ENCODE data around the gene CRB1. TPM values are rescaled to one million over a fixed set of nuclear protein-coding genes. Genes with fewer than 3 reads are reported as not detected.

The CRB1 gene
- total and polyA plus RNA-seq, 2 of the 8 experiments (the other 6 are each of a cell fraction or from before 2014, with no cell fraction given): 0.03 TPM; not detected in 1

DNA sequence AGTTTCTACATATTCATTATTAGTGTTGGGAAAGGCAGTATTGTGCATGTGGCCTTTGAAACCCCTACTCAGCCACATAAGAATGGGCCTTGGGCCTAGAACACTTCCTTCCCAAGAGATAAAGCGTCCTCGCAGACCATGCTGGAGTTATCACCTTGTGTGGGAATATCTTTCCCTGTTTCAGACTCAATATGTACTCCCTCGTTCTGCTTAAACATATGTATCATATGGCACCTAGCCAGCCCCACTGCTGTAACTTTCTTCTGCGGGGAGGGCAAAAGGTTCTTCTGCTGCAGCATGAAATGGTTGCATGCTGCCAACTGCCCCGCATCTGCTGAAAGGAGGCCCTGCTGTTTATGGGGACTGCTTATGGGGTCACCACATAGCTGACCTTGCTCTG is 92.0 kb downstream of the CRB1 start (continued):
- TF ChIP-seq, protein P1, sequence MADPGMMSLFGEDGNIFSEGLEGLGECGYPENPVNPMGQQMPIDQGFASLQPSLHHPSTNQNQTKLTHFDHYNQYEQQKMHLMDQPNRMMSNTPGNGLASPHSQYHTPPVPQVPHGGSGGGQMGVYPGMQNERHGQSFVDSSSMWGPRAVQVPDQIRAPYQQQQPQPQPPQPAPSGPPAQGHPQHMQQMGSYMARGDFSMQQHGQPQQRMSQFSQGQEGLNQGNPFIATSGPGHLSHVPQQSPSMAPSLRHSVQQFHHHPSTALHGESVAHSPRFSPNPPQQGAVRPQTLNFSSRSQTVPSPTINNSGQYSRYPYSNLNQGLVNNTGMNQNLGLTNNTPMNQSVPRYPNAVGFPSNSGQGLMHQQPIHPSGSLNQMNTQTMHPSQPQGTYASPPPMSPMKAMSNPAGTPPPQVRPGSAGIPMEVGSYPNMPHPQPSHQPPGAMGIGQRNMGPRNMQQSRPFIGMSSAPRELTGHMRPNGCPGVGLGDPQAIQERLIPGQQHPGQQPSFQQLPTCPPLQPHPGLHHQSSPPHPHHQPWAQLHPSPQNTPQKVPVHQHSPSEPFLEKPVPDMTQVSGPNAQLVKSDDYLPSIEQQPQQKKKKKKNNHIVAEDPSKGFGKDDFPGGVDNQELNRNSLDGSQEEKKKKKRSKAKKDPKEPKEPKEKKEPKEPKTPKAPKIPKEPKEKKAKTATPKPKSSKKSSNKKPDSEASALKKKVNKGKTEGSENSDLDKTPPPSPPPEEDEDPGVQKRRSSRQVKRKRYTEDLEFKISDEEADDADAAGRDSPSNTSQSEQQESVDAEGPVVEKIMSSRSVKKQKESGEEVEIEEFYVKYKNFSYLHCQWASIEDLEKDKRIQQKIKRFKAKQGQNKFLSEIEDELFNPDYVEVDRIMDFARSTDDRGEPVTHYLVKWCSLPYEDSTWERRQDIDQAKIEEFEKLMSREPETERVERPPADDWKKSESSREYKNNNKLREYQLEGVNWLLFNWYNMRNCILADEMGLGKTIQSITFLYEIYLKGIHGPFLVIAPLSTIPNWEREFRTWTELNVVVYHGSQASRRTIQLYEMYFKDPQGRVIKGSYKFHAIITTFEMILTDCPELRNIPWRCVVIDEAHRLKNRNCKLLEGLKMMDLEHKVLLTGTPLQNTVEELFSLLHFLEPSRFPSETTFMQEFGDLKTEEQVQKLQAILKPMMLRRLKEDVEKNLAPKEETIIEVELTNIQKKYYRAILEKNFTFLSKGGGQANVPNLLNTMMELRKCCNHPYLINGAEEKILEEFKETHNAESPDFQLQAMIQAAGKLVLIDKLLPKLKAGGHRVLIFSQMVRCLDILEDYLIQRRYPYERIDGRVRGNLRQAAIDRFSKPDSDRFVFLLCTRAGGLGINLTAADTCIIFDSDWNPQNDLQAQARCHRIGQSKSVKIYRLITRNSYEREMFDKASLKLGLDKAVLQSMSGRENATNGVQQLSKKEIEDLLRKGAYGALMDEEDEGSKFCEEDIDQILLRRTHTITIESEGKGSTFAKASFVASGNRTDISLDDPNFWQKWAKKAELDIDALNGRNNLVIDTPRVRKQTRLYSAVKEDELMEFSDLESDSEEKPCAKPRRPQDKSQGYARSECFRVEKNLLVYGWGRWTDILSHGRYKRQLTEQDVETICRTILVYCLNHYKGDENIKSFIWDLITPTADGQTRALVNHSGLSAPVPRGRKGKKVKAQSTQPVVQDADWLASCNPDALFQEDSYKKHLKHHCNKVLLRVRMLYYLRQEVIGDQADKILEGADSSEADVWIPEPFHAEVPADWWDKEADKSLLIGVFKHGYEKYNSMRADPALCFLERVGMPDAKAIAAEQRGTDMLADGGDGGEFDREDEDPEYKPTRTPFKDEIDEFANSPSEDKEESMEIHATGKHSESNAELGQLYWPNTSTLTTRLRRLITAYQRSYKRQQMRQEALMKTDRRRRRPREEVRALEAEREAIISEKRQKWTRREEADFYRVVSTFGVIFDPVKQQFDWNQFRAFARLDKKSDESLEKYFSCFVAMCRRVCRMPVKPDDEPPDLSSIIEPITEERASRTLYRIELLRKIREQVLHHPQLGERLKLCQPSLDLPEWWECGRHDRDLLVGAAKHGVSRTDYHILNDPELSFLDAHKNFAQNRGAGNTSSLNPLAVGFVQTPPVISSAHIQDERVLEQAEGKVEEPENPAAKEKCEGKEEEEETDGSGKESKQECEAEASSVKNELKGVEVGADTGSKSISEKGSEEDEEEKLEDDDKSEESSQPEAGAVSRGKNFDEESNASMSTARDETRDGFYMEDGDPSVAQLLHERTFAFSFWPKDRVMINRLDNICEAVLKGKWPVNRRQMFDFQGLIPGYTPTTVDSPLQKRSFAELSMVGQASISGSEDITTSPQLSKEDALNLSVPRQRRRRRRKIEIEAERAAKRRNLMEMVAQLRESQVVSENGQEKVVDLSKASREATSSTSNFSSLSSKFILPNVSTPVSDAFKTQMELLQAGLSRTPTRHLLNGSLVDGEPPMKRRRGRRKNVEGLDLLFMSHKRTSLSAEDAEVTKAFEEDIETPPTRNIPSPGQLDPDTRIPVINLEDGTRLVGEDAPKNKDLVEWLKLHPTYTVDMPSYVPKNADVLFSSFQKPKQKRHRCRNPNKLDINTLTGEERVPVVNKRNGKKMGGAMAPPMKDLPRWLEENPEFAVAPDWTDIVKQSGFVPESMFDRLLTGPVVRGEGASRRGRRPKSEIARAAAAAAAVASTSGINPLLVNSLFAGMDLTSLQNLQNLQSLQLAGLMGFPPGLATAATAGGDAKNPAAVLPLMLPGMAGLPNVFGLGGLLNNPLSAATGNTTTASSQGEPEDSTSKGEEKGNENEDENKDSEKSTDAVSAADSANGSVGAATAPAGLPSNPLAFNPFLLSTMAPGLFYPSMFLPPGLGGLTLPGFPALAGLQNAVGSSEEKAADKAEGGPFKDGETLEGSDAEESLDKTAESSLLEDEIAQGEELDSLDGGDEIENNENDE (IDR thresholded peaks at IDR 0.05; ENCODE audit: insufficient replicate concordance, low read length): no peak
- TF ChIP-seq JUN (IDR thresholded peaks at IDR 0.05; ENCODE audit: low read depth, low read length) (no peak), CBX5 (IDR thresholded peaks at IDR 0.05; ENCODE audit: low read depth, low read length) (no peak), RNF2 (IDR thresholded peaks at IDR 0.05; ENCODE audit: borderline replicate concordance, low read depth, low read length, missing control alignments, poor library complexity, severe bottlenecking) (no peak), SAP30 (IDR thresholded peaks at IDR 0.05; ENCODE audit: insufficient read depth, insufficient replicate concordance, low read length) (no peak), POU5F1 (IDR thresholded peaks at IDR 0.05; ENCODE audit: low read depth, low read length) (no peak), RXRA (IDR thresholded peaks at IDR 0.05; ENCODE audit: insufficient read depth, low read depth, low read length) (no peak), SUZ12 (IDR thresholded peaks at IDR 0.05; ENCODE audit: low read length) (no peak)
- TF ChIP-seq, protein P2, sequence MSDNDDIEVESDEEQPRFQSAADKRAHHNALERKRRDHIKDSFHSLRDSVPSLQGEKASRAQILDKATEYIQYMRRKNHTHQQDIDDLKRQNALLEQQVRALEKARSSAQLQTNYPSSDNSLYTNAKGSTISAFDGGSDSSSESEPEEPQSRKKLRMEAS (IDR thresholded peaks at IDR 0.05): no peak
